Sigmoid colon (tissue), 4 donors: ENCODE results near the gene MATCAP1.
A peak's percentile ranks its signal among the peaks of the same experiment; 100 is the strongest.

Experiments
- CTCF ChIP-seq, 4 experiments: fragments of 450-650 bp in 3 of 4; fragments of 200-600 bp in 1 of 4; IDR thresholded peaks; one replicate each; pipeline ENCODE4 v1.5.1; 2016 to 2019; ENCODE audit warnings: antibody characterized with exemption in 4 of 4, mild to moderate bottlenecking in 3 of 4, moderate library complexity in 2 of 4
- POLR2AphosphoS5 ChIP-seq, 4 donors: sonication (generic); formaldehyde crosslinking; IDR thresholded peaks; one replicate each; pipeline ENCODE4 v1.6.1; 2017; ENCODE audit warnings: antibody characterized with exemption in 4 of 4

DNA sequence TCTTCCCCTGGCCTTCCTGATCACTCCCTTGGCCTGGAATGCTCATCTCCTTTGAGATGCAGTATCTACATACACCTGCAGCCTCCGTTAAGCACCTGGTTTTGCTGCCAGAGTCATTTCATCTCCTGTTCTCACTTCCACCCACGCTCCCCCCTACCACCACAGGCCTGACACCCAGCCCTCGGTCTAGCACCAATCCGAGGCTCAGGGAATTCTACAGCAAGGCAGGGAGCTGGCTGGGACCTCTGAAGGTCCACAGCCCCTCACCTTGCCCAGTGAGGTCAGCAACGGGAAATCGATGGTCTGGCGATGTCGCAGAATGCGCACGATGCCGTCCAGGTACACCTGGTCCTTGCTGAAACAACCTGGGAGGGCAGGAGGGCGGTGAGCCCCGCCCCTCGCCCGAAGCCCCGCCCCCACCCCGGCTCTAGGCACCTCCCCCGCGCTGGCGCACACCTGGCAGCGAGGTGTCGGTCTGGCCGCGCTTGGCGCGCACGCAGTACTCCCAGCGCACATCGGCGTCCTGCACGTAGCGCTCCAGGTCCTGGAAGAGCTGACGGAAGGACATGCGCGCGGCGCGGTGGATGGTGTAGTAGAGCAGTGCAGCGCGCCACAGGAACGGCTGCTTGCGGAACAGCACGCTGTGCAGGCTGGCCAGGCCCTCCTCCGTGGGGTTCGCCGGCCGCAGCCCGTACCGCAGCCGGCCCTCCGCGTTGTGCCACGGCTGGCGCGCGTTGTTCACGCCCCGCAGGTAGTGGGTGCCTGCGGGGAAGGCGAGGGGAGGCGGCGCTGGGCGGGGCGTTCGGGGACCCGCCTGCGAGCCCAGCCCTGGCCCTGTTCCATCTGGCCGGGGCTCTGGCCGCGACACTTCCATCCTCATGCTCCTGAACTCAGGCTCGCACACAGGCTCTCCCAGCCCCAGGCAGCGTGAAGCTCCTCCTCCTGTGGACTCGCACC lies 5.7 kb downstream of the MATCAP1 start:
- no peak for TF ChIP-seq CTCF (IDR thresholded peaks at IDR 0.05)
- peak in 1 of 4 donors; percentile 63 for TF ChIP-seq POLR2AphosphoS5 (IDR thresholded peaks at IDR 0.05)
